ENCODE measurements around the gene PFKFB3. TPM values are rescaled to one million over a fixed set of nuclear protein-coding genes. Genes with fewer than 3 reads are reported as not detected.

PFKFB3 gene
- total and polyA plus RNA-seq, 2 of the 4 experiments (the other 2 are of a cell fraction): 34.1 to 45.5 TPM

- TF ChIP-seq, protein P1, sequence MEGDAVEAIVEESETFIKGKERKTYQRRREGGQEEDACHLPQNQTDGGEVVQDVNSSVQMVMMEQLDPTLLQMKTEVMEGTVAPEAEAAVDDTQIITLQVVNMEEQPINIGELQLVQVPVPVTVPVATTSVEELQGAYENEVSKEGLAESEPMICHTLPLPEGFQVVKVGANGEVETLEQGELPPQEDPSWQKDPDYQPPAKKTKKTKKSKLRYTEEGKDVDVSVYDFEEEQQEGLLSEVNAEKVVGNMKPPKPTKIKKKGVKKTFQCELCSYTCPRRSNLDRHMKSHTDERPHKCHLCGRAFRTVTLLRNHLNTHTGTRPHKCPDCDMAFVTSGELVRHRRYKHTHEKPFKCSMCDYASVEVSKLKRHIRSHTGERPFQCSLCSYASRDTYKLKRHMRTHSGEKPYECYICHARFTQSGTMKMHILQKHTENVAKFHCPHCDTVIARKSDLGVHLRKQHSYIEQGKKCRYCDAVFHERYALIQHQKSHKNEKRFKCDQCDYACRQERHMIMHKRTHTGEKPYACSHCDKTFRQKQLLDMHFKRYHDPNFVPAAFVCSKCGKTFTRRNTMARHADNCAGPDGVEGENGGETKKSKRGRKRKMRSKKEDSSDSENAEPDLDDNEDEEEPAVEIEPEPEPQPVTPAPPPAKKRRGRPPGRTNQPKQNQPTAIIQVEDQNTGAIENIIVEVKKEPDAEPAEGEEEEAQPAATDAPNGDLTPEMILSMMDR (conservative IDR thresholded peaks at IDR 0.05; ENCODE audit: low read depth, low read length): no peak
Observed at GRCh38 chr10:6163364-6164270, 39.1 kb upstream of the PFKFB3 start (continued).
